Left renal cortex interstitium (tissue), 4 donors: Measurements from ENCODE around the gene POLR1H. TPM values are rescaled to one million over a fixed set of nuclear protein-coding genes. Genes with fewer than 3 reads are reported as not detected.
"Not testable (repeated sequence)": the region's sequence is repeated elsewhere in the genome, so short reads cannot be mapped to it uniquely, and the experiment has no call there.

Source experiments
- DNase-seq, 4 donors: peaks; one replicate each; pipeline ENCODE4 v3.0.0-alpha.2; 2013; ENCODE audit warnings: low read depth in 4 of 4, low spot score in 2 of 4, missing footprints in 1 of 4
- polyA plus RNA-seq, 4 donors: library from polyadenylated mRNA; unstranded; fragments of 120-200 nt; gene quantifications; one replicate each; pipeline ENCODE4 v1.2.1, GENCODE V29; 2013; ENCODE audit not compliant: insufficient read length in 4 of 4

The POLR1H gene, protein sequence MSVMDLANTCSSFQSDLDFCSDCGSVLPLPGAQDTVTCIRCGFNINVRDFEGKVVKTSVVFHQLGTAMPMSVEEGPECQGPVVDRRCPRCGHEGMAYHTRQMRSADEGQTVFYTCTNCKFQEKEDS
- 10 to 100 TPM; 32.7 to 45.6 (median 40.1) TPM for polyA plus RNA-seq

DNA sequence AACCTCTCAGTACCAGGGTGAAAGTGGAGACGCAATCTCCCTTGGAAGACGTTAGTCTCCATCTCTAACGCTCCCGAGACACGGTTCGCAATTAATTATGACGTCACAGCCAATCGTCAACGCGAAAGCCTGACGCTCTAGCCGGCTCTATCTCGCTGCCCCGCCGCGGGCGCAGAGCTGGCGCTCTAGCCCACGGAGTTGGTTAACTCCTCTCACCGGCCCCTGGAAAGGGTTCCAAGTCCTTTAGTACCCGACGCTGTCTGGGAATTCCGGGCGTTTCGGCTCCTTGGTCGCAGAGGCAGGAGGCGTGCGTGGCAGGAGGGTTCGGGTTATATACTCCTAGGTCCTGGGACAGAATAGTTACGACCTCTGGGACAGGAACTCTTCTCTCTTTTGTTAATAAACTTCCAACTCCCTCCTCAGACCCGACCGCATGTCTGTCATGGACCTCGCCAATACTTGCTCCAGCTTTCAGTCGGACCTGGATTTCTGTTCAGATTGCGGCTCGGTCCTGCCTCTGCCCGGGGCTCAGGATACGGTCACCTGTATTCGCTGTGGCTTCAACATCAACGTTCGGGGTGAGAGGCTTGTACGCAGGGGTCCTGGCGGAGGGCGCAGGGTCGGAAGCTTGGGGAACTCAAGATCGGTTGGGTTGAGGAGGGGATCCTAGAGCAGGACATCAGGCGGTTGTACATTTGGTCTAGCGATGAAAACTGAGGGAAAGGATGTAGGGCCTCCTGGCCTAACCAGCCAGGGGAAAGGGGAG is at the start of gene POLR1H:
Gene POLR1H, plus strand, starts transcription at position 174 of the 766 bp plus-strand sequence. Its CDS starts 260 bp downstream, at position 434.
- DNase-seq, result peak; percentile 93 to 98 (median 94)

DNA sequence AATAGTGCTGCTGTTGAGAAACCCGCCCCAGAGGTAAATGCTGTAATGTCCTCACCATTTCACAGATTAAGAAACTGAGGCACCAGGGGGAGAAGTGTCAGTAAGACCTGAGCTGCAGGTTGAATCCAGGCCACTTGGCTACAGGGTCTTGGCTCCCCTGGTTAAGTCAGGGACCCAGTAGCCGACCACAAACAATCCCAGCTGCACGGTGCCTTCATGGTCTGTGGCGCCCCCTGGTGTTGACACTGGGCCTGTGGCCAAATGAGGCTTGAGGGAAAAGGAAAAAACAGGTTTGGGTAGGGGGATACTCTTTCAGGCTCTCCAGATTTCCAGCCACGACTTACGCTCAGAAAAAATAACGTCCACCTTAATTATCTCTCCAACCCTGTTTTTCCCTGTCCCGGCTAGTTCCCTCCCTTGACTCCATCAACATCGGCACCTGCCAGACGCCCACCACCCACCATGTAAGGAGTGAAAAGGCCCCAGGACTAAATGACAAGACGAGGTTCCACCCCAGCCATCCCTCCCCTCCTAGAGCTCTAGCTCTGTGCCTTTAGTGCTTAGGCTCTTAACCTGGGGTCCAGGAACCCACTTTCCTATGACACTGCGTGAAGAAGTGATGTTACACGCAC is 47.7 kb upstream of the POLR1H start:
- no peak for DNase-seq

DNA sequence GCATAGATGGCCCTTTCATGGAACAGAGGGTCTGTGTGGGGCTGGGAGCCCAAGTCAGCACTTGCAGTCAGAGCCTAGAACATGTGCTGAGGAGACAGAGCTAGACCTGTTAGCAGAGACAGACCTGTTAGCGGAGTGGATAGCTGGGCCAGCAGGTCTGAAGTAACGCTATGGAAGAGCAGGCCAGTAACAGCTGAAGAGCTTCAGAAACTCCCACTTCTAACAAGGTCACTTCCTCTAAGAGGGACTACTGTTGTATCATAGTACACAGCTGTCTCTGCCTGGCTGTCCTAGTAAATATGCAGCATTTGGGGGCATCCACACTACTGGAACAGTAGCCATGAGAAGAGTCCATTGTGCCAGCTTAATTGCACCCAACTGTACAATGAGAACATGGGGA is 41.2 kb upstream of the POLR1H start:
- no peak for DNase-seq

DNA sequence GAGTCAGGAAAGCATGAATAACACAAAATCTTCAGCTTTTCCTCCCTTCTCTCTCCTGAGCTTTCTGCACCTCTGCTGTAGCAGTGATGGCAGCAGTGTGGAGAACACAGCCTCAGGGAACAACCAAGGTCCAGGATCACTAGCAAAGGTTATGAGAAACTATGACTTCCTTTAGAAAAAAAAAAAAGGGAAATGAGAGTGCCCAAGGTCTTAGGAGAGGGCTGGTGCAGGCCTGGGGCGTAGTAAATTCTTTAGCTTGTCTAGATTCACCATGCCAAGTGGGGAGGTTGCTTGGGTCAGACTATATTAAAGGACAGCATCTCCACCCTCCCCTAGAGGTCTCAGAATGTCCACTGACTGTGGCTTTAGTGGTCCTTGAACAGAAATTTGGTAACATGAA is 40.4 kb upstream of the POLR1H start:
- no peak for DNase-seq

DNA sequence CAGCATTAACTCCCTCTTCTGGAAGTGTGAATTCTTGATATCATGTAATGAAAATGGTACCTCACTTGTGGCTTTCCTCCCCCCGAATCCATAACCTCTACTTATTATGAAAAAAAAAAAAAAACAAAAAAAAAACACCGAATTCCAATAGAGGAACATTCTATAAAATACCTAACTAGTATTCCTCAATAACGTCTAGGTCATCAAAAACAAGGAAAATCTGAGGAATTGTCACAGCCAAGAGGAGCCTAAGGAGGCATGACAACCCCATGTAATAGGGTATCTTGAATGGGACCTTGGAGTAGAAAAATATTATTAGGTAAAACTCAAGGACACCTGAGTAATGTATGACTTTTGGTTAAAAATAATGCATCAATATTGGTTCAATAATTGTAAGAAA is 38.9 kb upstream of the POLR1H start:
- DNase-seq, result no peak

DNA sequence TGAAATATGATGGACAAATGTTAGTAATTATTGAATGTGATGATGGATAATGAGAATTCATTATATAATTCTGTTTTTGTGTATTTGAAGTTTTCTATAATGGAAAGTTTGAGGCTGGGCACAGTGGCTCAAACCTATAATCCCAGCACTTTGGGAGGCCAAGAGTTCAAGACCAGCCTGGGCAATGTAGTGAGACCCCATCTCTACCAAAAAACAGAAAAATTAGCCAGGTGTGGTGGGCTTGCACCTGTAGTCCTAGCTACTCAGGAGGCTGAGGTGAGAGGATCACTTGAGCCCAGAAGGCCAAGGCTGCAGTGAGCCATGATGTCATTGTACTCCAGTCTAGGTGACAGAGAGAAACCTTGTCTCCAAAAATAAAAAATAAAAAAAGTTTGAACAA is 38.4 kb upstream of the POLR1H start:
- not testable (repeated sequence) for DNase-seq

DNA sequence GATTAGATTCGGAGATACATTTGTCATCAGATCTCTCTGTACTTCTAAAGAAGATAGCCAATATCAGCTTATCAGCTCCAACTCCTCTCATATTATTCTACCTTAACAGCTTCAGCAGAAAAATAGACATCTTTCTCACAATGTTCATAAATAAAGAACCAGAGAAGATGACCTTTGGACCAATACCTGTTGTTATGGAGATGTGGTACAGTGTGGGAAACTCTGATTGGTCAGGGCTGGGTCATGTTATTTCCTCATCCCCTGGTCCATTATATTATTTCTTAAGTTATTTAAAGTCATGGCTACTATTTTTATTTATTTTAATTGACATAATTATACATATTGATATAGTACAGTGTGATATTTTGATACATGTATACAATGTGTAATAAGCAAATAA is 35.9 kb upstream of the POLR1H start:
- DNase-seq, result no peak

DNA sequence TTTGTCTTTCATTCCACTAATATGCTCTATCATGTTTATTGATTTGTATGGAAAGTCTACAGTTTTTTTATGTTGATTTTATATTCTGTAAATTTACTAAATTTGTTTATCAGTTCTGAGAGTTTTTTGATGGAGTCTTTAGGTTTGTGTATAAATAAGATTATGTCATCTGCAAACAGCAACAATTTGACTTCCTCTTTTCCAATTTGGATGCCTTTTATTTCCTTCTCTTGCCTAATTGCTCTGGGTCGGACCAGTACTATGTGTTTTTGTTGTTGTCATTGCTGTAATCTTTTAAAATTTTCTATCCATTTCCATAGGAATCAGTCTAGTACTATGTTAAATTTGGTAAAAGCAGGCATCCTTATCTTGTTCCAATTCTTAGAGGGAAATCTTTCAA is 31.5 kb upstream of the POLR1H start:
- no peak for DNase-seq

DNA sequence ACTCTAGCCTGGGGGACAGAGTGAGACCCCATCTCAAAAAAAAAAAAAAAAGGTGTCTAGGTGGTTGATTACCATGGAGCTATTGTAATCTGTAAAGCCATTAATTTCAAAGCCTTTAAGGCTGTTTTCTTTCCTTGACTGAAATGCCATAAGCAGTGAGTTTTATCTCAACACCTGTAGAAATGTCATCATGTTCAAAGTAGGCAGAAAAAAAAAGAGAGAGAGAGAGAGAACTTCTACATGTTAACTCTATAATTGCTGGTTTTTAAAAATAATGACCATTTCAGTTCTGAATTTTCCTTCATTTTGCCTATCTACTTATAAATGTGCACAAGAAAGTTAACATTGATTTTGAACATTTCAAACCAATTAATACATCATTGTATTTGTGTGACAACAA is 29.7 kb upstream of the POLR1H start:
- no peak for DNase-seq

DNA sequence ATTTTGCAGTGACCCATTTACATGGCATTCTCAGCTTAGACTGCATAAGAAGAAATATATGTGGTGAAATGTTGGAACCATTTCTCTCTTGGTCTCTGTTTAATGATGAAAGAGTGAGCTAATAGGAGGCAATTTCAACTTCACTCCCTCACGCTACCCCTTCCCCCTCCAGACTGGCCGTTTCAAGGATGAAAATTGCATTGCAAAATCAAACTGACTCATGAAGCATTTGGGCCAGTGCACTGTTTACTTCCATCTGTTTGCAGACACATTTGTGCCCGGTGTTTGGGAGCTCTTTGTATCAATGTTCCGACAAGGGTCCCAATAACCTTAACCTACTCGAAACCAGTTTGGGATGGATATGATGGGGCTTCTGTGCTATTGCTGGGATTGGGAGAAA is 27.6 kb upstream of the POLR1H start:
- DNase-seq, result not testable (repeated sequence)

DNA sequence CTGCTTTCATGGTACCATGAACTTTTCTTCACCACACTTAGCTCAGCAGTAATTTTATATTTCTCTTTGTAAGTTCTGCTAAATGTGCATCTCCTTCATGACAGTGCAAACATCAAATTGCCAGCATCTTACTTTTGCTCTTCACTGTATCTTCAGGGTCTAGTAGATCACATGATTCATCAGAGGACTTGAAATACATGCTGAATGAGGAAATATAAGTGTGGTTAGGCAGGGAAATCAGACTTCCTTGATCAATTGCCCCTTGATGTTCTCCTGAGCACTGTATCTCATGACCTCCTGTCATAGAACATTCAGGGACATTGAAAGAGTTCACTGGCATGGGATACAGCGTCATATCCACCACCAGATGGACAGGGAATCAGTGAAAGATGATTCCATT is 25.3 kb upstream of the POLR1H start:
- no peak for DNase-seq

DNA sequence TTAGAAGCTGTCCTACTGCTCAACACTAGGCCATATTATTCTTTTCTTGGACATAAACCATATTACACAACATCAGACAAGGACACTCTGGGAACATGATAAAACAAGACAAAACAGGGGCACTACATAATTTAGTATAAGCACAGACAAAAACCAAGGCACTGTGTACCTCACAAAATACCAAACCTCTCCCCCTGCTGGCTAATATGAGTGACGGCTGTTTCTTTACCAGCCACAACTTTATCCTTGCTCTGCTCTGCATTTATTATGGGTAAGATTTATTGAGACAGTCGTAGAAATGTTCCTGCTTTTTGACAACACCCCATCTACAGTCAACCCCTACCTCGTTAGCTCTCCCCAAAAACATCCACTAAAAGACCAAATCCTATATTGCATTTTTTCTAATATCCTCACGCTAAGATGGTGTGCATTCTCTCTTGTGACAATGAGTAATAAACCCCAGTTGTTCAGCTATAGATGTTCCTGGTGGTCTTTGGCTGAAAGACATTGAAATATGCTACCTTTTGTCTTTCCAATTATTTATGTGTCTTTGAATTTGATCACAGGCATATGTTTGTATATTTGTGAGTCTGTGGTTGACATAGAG is 23.8 kb upstream of the POLR1H start:
- DNase-seq, result no peak

DNA sequence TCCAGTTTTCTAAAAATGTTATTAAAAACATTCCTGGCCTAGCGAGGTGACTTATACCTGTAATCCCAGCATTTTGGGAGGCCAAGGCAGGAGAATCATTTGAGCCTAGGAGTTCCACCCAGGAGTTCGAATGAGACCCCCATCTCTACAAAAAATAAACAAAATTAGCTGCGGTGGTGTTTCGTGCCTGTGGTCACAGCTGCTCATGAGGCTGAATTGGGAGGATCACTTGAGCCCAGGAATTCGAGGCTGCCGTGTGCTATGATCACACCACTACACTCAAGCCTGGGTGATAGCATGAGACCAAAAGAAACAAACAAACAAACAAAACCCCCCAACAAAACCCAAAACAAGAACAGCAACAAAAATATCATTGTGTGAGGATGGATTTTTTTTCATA is 19.8 kb upstream of the POLR1H start:
- DNase-seq, result no peak

DNA sequence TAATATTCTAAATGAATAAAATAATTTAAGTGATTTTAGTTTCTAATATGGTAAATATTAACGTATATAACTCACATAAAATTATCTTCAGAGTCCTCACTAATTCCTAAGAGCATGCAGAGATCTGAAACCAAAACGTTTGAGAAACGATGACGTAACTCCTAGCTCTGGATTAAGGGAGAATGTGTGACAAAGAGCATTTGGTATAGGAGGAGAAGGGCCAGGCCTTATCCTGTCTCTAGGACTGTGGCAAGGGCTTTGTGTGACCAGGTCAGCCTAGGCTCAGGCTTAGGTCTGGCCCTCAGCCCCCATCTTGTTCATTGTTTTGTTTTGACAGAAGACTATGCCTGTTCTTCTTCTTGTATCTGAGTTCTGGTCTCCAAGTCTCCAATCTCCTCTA is 19.2 kb upstream of the POLR1H start:
- no peak for DNase-seq

DNA sequence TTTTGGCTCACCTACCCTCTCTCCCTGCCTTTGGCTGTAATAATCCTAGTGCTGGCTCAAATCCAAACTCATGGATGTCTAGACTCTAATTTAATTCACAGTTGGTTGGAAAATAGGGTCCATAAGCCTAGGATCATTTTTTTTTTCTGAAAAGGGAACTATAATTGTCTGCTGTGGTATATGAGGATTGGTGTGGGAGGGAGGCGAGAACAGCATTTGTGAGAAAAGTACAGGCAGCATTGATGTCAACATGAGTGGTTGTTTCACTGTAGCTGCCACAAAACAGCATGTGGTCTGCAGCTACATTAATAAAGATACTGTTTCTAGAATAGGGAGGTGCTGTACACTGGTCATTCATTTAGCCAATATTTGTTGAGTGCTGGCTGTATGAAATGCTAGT is 18.6 kb upstream of the POLR1H start:
- DNase-seq, result no peak

DNA sequence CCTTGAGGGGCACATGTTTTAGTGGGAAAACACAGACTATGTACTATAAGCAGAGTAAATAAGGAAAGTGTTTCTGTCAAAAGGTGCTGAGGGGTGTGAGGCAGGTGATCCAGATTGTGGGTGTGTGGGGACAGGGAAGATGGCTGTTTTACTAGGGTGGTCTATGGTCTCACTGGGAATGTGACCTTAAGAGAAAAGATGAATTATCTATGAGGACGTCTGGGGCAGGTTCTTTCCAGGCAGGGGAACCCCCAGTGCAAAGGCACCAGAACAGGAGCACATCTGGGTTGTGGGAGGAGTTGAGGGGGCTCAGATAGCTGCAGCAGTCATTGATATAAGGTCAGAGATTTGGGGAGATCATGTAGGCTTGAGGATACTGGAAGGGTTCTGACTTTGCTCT is 18.2 kb upstream of the POLR1H start:
- no peak for DNase-seq

DNA sequence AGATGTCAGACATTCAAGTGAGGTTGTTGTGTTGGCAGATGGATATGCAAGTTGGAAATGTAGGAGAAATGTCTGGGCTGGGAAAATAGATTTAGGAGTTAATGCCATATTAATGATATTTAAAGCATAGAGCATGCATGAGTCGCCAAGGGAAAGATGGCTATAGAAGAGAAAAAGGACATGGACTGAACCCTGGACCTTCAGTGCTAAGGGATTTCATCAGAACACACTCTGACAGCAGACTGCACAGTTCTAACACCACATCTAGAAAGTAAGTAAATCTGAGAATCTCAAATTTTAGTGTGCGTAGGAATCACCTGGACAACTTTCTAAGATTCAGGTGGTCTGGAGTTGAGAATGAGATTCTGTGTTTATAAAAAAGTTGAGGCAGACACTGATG is 17.3 kb upstream of the POLR1H start:
- DNase-seq, result no peak

DNA sequence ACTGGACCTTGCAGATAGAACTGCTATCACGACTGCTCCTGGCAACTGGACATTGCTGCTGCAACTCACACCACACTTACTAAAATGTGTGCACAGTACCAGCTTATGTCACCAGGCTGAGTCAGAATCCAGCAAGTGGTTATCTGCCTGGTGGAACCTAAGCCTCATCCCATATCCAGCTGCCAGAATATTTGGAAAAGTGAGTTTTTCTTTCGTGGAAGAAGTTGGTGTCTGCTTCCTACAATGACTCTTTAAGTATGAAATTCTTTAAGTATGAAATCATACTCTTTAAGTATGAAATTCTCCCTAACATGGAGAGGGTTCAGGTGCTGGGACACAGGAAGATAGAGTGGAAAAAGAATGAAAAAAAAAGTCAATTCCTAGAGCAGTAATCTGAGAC is 16.4 kb upstream of the POLR1H start:
- DNase-seq, result no peak

DNA sequence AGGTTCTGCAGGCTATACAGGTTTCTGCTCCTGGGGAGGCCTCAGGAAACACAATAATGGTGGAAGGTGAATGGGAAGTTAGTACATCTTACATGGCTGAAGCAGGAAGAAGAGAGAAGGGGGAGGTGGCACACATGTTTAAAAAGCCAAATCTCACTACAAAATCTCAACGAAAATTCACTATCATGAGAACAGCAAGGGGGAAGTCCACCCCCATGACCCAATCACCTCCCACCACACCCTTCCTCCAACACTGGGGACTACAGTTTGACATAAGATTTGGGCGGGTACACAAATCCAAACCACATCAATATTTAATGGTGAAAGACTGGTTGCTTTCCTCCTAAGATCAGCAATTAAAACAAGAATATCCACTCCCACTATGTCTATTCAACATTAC is 13.8 kb upstream of the POLR1H start:
- DNase-seq, result no peak

DNA sequence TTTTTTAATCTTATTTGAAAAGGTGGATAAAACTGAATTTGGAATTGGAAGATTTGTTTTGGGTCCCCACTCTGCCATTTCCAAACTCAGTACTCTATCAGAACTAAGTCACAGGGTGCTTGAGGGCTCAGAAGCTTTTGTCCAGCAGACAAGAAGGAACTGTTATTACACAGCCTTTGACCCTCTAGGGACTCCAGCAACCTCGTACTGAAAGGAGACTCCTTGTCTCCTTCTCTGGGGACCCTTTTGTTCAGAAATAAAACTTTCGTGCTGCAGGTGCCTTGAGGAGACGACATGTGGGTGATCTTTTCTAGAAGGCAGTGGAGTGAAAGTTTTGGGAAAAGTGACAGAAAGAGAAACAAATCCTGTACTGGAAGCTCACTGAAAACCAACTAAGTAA is 7.4 kb upstream of the POLR1H start:
- DNase-seq, result no peak

DNA sequence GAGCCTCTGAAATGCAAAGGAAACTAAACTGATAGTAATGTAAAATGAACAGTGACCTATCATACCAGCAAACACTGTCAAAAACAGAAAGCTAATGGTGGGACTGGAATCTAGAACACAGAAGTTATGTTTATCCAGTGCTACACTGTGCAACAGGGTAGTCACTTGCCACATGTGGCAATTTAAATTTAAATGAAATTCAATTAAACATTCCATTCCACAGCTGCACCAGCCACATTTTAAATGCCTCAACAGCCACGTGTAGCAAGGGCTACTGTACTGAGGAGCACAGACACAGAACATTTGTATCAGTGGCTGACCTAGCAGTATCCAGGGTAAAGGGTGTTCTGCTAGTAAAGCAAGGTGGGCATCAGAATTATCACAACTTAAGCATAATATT is 5.6 kb upstream of the POLR1H start:
- DNase-seq, result no peak

DNA sequence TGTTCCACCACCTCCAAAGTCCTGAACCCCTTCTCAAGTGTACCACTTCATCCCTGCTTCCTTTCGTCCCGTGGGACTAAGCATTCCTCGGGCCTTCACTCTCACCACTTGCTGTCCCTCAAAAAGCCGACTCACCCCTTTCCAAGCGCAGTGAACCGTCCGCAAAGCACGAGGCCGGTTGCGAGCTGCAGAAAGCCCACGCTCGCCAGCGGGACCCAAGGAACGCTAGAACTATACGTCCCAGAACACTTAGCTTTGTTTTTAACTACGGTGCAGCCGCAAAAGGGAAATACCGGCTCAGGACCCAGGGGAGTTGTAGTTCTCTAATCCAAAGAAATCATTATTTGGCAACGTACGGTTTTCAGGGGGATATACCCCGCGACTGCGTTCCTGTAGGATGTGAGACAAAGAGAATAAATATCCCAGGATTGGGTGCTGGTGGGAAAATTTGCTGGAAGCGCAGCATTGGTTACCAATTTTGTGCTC is 416 bp upstream of the POLR1H start:
- no peak for DNase-seq
